ENCODE data around the gene GFRA1.

Gene GFRA1

GRCh38 chr10:116024271-116024878, 248.6 kb downstream of the GFRA1 start:
- ATAC-seq (no peak), DNase-seq (no peak)
- Mint-ChIP-seq H3K4me3 (no peak overlapping the region), H3K4me1 (no peaks in the 10 kb centered on the region), H3K27me3 (no peaks in the 10 kb centered on the region), H3K36me3 (ENCODE audit: low read depth) (no peaks in the 10 kb centered on the region), H3K9me3 (peaks cover 12% of the 10 kb centered on the region), H3K27ac (no peak overlapping the region)

- Mint-ChIP-seq H3K4me1 (no peaks in the 10 kb centered on the region), H3K4me3 (no peak overlapping the region), H3K27ac (no peak overlapping the region), H3K36me3 (ENCODE audit: low read depth) (no peaks in the 10 kb centered on the region), H3K9me3 (peaks cover 4% of the 10 kb centered on the region), H3K27me3 (no peaks in the 10 kb centered on the region)
- DNase-seq = no peak
- ATAC-seq = no peak
Observed at GRCh38 chr10:116017405-116017804, 255.6 kb downstream of the GFRA1 start.

- DNase-seq (no peak), ATAC-seq (no peak)
- Mint-ChIP-seq H3K27me3 (no peaks in the 10 kb centered on the region), H3K27ac (no peak overlapping the region), H3K36me3 (ENCODE audit: low read depth) (no peaks in the 10 kb centered on the region), H3K9me3 (no peaks in the 10 kb centered on the region), H3K4me1 (no peaks in the 10 kb centered on the region), H3K4me3 (no peak overlapping the region)
Observed at GRCh38 chr10:116015583-116016333, 257.2 kb downstream of the GFRA1 start.

- H3K9me3 Mint-ChIP-seq = no peaks in the 10 kb centered on the region
- DNase-seq = no peak
Observed at GRCh38 chr10:116014871-116015582, 258.0 kb downstream of the GFRA1 start.

GRCh38 chr10:116014326-116014725, 258.7 kb downstream of the GFRA1 start:
- DNase-seq = no peak
- no peak for ATAC-seq
- Mint-ChIP-seq H3K36me3 (ENCODE audit: low read depth) (no peaks in the 10 kb centered on the region), H3K4me3 (no peak overlapping the region), H3K27ac (no peak overlapping the region), H3K27me3 (no peaks in the 10 kb centered on the region), H3K9me3 (no peaks in the 10 kb centered on the region), H3K4me1 (no peaks in the 10 kb centered on the region)

More at GRCh38 chr10:116014871-116015582, 258.0 kb downstream of the GFRA1 start:
- no peak overlapping the region for H3K27ac Mint-ChIP-seq
- no peaks in the 10 kb centered on the region for H3K4me1 Mint-ChIP-seq
- no peak overlapping the region for H3K4me3 Mint-ChIP-seq
- H3K36me3 Mint-ChIP-seq (ENCODE audit: low read depth) = no peaks in the 10 kb centered on the region
- no peaks in the 10 kb centered on the region for H3K27me3 Mint-ChIP-seq
- ATAC-seq = no peak

- H3K27ac Mint-ChIP-seq = no peak overlapping the region
- H3K4me1 Mint-ChIP-seq = no peaks in the 10 kb centered on the region
- H3K36me3 Mint-ChIP-seq (ENCODE audit: low read depth) = no peaks in the 10 kb centered on the region
- no peak for DNase-seq
- H3K9me3 Mint-ChIP-seq = no peaks in the 10 kb centered on the region
- no peak for ATAC-seq
- H3K27me3 Mint-ChIP-seq = no peaks in the 10 kb centered on the region
- H3K4me3 Mint-ChIP-seq = no peak overlapping the region
Observed at GRCh38 chr10:116011929-116012328, 261.1 kb downstream of the GFRA1 start.

GRCh38 chr10:116007256-116007891, 265.6 kb downstream of the GFRA1 start:
- H3K27ac Mint-ChIP-seq = no peak overlapping the region
- H3K27me3 Mint-ChIP-seq = peaks cover 1% of the 10 kb centered on the region
- no peaks in the 10 kb centered on the region for H3K36me3 Mint-ChIP-seq (ENCODE audit: low read depth)
- H3K4me3 Mint-ChIP-seq = no peak overlapping the region
- H3K9me3 Mint-ChIP-seq = no peaks in the 10 kb centered on the region
- DNase-seq = no peak
- no peaks in the 10 kb centered on the region for H3K4me1 Mint-ChIP-seq
- ATAC-seq = no peak

Measured in activated naive CD8-positive, alpha-beta T cell treated with anti-CD3 and anti-CD28 coated beads, Interleukin-2, amount 50 U/mL, for 24 hours (primary cell).